ENCODE measurements around the gene CNPY3.

CNPY3 gene

DNA sequence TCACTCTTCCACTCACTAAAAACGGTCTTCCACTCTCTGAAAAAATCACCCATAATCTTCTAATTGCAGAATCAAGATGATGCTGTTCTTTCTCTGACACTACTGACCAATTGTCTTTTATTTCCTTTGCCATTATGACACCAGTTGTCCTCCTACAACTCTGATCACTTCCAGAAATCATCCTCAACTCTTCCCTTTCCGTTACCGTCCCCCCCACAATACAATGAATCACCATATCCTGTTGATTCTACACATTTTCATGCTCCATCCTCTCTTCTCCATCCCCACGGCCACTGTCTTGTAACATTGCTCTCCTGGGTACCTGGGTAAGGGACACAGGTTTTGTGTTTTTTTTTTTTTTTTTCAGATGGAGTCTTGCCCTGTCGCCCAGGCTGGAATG lies 52.6 kb downstream of the CNPY3 start:
- DNase-seq (ENCODE audit: low read depth, low spot score) = no peak

DNA sequence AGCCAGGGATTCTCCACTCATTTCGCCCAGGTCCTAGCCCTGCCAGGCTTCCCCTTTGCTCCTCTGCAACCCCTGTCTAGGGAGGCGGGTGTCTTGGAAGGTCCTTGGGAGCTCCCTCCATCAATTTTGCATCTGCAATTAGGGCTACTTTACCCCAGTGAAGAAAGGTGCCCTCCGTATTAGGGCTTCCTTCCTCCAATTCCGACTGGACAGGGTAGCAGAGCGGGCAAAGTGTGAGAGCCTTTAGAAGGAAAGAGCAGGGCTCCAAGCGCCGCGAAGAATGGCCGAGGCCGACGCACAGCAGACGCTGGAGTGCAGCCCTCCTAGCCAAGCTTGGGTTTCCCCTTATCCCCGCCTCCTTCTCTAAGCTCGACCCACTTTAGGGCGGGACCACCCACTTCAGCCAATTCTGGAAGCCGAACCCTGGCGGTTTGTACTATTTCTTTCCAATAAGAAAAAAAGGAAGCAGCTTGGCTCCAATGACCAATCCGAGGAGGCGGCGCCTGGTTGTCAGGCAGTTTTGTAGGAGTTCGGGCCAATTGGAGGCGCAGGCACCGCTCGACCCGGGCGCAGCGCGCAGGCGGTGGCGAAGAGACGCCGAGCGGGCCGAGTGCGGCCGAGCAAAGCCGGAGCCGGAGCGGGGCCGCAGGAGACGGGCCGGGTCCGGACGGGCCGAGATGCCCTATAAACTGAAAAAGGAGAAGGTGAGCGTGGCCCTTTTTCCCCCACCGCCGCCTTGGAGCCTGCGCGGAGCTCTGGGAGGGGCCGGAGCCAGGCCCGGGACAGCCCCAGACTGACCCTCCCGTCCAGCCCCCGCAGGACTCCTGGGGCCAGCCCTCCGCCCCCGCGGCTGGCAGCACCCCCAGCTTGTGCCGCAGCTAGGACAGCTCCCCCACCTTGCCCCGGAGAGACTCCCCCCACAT lies 55.0 kb downstream of the CNPY3 start, which contains the start of gene PPP2R5D:
Gene PPP2R5D, plus strand, starts transcription at position 570 of the 923 bp plus-strand sequence. Its CDS starts 108 bp downstream, at position 678.
- DNase-seq (ENCODE audit: low read depth, low spot score) = peak; percentile 99

DNA sequence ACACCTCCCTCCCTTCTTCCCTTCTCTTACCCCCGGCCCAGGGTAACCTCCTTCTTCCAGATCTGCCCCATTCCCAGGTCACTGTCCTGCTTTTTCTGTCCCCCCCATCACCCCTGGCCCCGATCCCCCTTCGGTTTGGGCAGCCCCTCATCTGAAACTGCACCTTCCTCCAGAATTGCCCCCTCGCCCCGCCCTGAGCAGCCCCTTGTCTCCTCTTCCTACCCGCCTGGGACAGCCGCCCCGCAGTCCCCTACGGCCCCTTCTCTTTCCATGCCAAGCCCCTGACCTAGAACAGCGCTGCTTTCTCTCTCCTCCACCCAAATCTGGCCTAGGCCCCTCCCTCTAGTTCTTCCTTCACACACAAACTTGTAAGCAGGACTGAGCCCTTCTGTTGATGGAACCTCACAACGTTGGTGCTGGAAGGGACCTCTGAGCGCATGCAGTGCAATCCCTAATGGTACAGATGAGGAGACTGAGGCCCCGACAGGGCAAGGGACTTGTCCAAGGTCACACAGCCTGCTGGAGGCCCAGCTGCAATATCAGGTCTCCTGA lies 55.7 kb downstream of the CNPY3 start:
- peak; percentile 31 for DNase-seq (ENCODE audit: low read depth, low spot score)

DNA sequence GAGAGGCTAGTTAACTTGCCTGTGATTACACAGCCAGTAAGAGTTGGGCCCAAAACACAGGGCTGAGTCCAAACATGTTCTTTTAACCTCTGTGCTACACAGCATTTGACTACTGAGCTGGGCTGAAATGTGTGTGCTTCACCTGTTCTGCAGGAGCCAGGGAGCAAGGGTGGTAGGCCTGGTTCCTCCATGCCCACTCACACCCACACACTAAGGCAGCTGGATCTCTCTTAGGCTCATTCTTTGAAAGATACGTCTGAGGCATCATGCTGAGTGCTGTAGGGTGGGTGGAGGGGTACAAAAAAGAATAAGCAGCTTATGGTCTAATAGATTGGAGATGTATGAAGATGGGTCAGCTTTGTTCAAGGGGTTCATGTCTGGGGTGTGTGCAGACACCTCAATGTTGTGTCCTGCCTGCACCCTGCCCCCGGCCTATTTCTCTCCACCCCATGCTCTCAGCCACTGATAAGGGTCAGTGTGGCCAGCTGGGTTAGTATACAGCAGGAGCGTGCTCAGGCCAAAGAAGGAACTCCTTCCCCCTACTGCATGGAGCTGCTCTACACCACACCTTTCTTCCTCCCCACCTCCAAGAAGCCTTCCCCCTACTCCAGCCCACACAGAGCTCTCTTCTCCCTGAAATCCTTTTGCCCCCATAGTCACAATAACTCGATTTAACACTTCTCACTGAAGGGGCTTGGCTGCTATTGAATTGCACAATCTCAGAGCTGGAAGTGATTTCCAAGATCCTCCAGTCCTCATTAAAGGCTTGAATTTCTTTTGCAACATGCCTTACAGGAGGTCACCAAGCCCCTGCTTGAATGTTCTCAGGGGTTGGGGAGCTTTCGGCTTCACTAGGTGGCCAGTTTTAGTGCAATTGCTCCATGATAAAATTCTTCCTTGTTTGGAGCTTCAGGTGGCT lies 58.5 kb downstream of the CNPY3 start:
- no peak for DNase-seq (ENCODE audit: low read depth, low spot score)

DNA sequence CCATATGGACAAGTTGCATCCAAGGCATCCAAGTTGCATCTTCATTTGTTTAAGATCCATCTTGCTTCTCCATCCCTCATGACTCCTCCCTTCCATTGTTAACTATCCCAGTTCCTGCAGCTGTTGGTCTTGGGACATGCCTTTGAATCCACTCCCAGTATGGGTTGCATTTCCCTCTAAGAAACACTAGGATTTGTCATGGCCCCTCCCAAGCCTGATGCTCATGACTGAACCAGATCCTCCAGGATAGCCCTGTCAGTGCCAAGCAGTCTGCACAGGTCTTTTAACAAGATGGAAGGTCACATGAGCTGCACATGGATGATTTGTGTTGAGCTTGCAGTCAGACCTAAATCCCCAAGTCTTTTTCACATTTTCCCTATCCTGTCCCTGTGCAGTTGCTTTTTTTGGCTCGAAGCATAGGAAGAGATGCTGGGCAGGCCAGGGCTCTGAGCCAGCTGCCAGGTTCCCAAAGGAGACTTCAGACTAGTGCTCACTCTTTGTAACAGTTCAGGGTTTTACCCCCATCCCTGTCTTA lies 59.3 kb downstream of the CNPY3 start:
- DNase-seq (ENCODE audit: low read depth, low spot score) = peak; percentile 49
